ENCODE data around the gene MEX3A. TPM values are rescaled to one million over a fixed set of nuclear protein-coding genes. Genes with fewer than 3 reads are reported as not detected.
"Not testable (repeated sequence)": the region's sequence is repeated elsewhere in the genome, so short reads cannot be mapped to it uniquely, and the experiment has no call there.

MEX3A gene
- total RNA-seq, 1 donor from 2014 or later: 0.52 TPM

GRCh38 chr1:156126630-156127534, 44.6 kb upstream of the MEX3A start:
- intact Hi-C loops (cut with DNase I): no loop called here
- no peak for TF ChIP-seq CTCF (IDR thresholded peaks at IDR 0.05)
- Histone ChIP-seq H3K4me1 (peaks cover 92% of the 10 kb centered on the region), H3K27me3 (no peaks in the 10 kb centered on the region), H3K27ac (peak overlapping the region; percentile 95), H3K9me3 (no peaks in the 10 kb centered on the region), H3K4me3 (no peak overlapping the region), H3K36me3 (peaks cover 16% of the 10 kb centered on the region)
- ATAC-seq (peak; percentile 31), DNase-seq (no peak)

GRCh38 chr1:156126043-156126629, 43.9 kb upstream of the MEX3A start:
- ATAC-seq: peak; percentile 62
- intact Hi-C loops (cut with DNase I): no loop called here
- TF ChIP-seq CTCF (IDR thresholded peaks at IDR 0.05): peak; percentile 47
- Histone ChIP-seq H3K4me1 (peaks cover 99% of the 10 kb centered on the region), H3K9me3 (no peaks in the 10 kb centered on the region), H3K27ac (peak overlapping the region; percentile 95), H3K27me3 (no peaks in the 10 kb centered on the region), H3K36me3 (peaks cover 8% of the 10 kb centered on the region), H3K4me3 (no peak overlapping the region)
- DNase-seq: peak; percentile 92

- peaks cover 99% of the 10 kb centered on the region for H3K4me1 ChIP-seq
- intact Hi-C loops (cut with DNase I): not testable (repeated sequence)
Observed at GRCh38 chr1:156125544-156125943, 43.3 kb upstream of the MEX3A start.

GRCh38 chr1:156124557-156125483, 42.6 kb upstream of the MEX3A start:
- Histone ChIP-seq H3K27ac (peak overlapping the region; percentile 95), H3K36me3 (no peaks in the 10 kb centered on the region), H3K4me1 (peaks cover 99% of the 10 kb centered on the region), H3K9me3 (no peaks in the 10 kb centered on the region), H3K27me3 (no peaks in the 10 kb centered on the region), H3K4me3 (no peak overlapping the region)
- peak; percentile 80 for DNase-seq
- no peak for TF ChIP-seq CTCF (IDR thresholded peaks at IDR 0.05)
- intact Hi-C loops (cut with DNase I): no loop called here
- peak; percentile 55 for ATAC-seq

More at GRCh38 chr1:156125544-156125943, 43.3 kb upstream of the MEX3A start:
- not testable (repeated sequence) for H3K9me3 ChIP-seq, H3K36me3 ChIP-seq, ATAC-seq, H3K4me3 ChIP-seq, H3K27me3 ChIP-seq, DNase-seq
- H3K27ac ChIP-seq: peak overlapping the region; percentile 95

GRCh38 chr1:156123356-156124196, 41.3 kb upstream of the MEX3A start:
- DNase-seq (peak; percentile 97), ATAC-seq (peak; percentile 76)
- TF ChIP-seq CTCF (IDR thresholded peaks at IDR 0.05): peak; percentile 16
- H3K4me1 ChIP-seq: peaks cover 99% of the 10 kb centered on the region
- H3K36me3 ChIP-seq: no peaks in the 10 kb centered on the region
- intact Hi-C loops (cut with DNase I): no loop called here
- no peaks in the 10 kb centered on the region for H3K9me3 ChIP-seq
- H3K27ac ChIP-seq: peak overlapping the region; percentile 95
- H3K4me3 ChIP-seq: peak overlapping the region; percentile 39
- H3K27me3 ChIP-seq: no peaks in the 10 kb centered on the region
